A673 (cell line): Measurements from ENCODE around the gene DDI2. TPM values are rescaled to one million over a fixed set of nuclear protein-coding genes. Genes with fewer than 3 reads are reported as not detected.
"Not testable (repeated sequence)": the region's sequence is repeated elsewhere in the genome, so short reads cannot be mapped to it uniquely, and the experiment has no call there.

Source experiments
- BruUV-seq: library from RNA; stranded (reverse); fragments of 400-500 nt; replicated peaks from 2 replicates; lab custom pipeline; 2021; lab: Mats Ljungman, UMichigan
- CTCF ChIA-PET: fragments of 300-600 bp; sonication (Branson Sonifier 250); formaldehyde crosslinking; loops from one replicate; lab custom pipeline; 2022; ENCODE audit warnings: antibody characterized with exemption; lab: Charles Lee
- POLR2A ChIA-PET: fragments of 300-600 bp; sonication (Branson Sonifier 250); formaldehyde crosslinking; loops from one replicate; lab custom pipeline; 2022; ENCODE audit warnings: antibody characterized with exemption; ENCODE audit not compliant: low non-redundant PET; lab: Charles Lee
- DNase-seq: peaks from one replicate; pipeline ENCODE4 v3.0.0-alpha.2; 2015; ENCODE audit warnings: low spot score
- H3K27ac ChIP-seq: fragments of 200-600 bp; sonication (generic); 2 replicates; pipeline ENCODE4 v1.5.1; 2016; ENCODE audit warnings: mixed run types, low read depth, mild to moderate bottlenecking, mixed read lengths, antibody characterized with exemption, low read length; ENCODE audit not compliant: poor library complexity, severe bottlenecking
- H3K27me3 ChIP-seq: fragments of 200-600 bp; sonication (generic); replicated peaks from 2 replicates; pipeline ENCODE4 v1.6.1; 2017; ENCODE audit warnings: mixed run types, low read depth, mild to moderate bottlenecking, mixed read lengths, antibody characterized with exemption, low read length; ENCODE audit not compliant: insufficient read depth, poor library complexity
- H3K36me3 ChIP-seq: fragments of 200-600 bp; sonication (generic); 2 replicates; pipeline ENCODE4 v1.6.1; 2016; ENCODE audit warnings: mixed run types, mild to moderate bottlenecking, mixed read lengths, antibody characterized with exemption, low read length; ENCODE audit not compliant: insufficient read depth, poor library complexity, severe bottlenecking
- H3K4me1 ChIP-seq: fragments of 200-600 bp; sonication (generic); 2 replicates; pipeline ENCODE4 v1.6.1; 2017; ENCODE audit warnings: mixed run types, mild to moderate bottlenecking, mixed read lengths, antibody characterized with exemption, low read length; ENCODE audit not compliant: insufficient read depth, poor library complexity, severe bottlenecking
- H3K4me3 ChIP-seq: fragments of 200-600 bp; sonication (generic); 2 replicates; pipeline ENCODE4 v1.5.1; 2016; ENCODE audit warnings: low read depth, mixed run types, mild to moderate bottlenecking, mixed read lengths, low read length; ENCODE audit not compliant: poor library complexity, severe bottlenecking
- H3K9me3 ChIP-seq: fragments of 200-600 bp; sonication (generic); 2 replicates; pipeline ENCODE4 v1.6.1; 2016; ENCODE audit warnings: mixed run types, low read depth, mild to moderate bottlenecking, mixed read lengths, antibody characterized with exemption, low read length; ENCODE audit not compliant: poor library complexity, severe bottlenecking
- CTCF ChIP-seq: fragments of 300-800, 200-600 bp; sonication (generic); conservative IDR thresholded peaks from 2 replicates; pipeline ENCODE4 v1.5.1; 2017; ENCODE audit warnings: low read depth, mild to moderate bottlenecking, antibody characterized with exemption, low read length, moderate library complexity, mixed read lengths
- EZH2 ChIP-seq: fragments of 200-600 bp; sonication (generic); IDR thresholded peaks from 2 replicates; pipeline ENCODE4 v1.6.1; 2017; ENCODE audit warnings: borderline replicate concordance, low read depth, mild to moderate bottlenecking, mixed read lengths, antibody characterized with exemption, low read length; ENCODE audit not compliant: poor library complexity, severe bottlenecking
- intact Hi-C: fragments of 100-400 bp; cut with micrococcal nuclease; formaldehyde crosslinking; loops from one replicate; pipeline ENCODE4 v1.10.0; 2022; ENCODE audit not compliant: unreplicated experiment
- total RNA-seq: library from RNA; stranded (reverse); gene quantifications from 2 replicates; pipeline ENCODE4 v1.2.3, GENCODE V29; 2021

The DDI2 gene
- total RNA-seq, 1 experiment from 2014 or later = 41.3 TPM

GRCh38 chr1:15603050-15603965 lies 13.9 kb upstream of the DDI2 start:
- TF ChIP-seq EZH2 = no peak
- TF ChIP-seq CTCF = no peak
- H3K4me1 ChIP-seq = peaks cover 11% of the 10 kb centered on the region
- H3K4me3 ChIP-seq = peak overlapping the region; percentile 61
- ChIA-PET CTCF (interaction anchor here (0.7 kb wide), 1 partner anchor 9 kb away, joined by 10 read pairs; no protein-coding TSS in a partner anchor), POLR2A (interaction anchor here (0.5 to 0.6 kb wide), 3 partner anchors 11 to 41 kb away, joined by 5 to 13 read pairs (median 7); no protein-coding TSS in a partner anchor)
- no peaks in the 10 kb centered on the region for H3K9me3 ChIP-seq
- DNase-seq = peak; percentile 98
- BruUV-seq = no TSS peak
- no peaks in the 10 kb centered on the region for H3K27me3 ChIP-seq
- no peaks in the 10 kb centered on the region for H3K36me3 ChIP-seq
- intact Hi-C loops = no loop called here
- peak overlapping the region; percentile 25 for H3K27ac ChIP-seq

- H3K27ac ChIP-seq, DNase-seq, intact Hi-C loops, H3K9me3 ChIP-seq, H3K4me1 ChIP-seq, BruUV-seq, H3K27me3 ChIP-seq, H3K36me3 ChIP-seq: not testable (repeated sequence)
- CTCF ChIA-PET = interaction anchor here (0.7 kb wide), 1 partner anchor 10 kb away, joined by 10 read pairs; no protein-coding TSS in a partner anchor
- H3K4me3 ChIP-seq = peak overlapping the region; percentile 61
- POLR2A ChIA-PET = interaction anchor here (0.5 to 0.6 kb wide), 2 partner anchors 16 to 41 kb away, joined by 5 to 7 read pairs; no protein-coding TSS in a partner anchor
Observed at GRCh38 chr1:15603966-15604282, 13.3 kb upstream of the DDI2 start.

GRCh38 chr1:15604400-15604799 lies 12.9 kb upstream of the DDI2 start:
- H3K9me3 ChIP-seq, intact Hi-C loops, H3K36me3 ChIP-seq, DNase-seq, POLR2A ChIA-PET, BruUV-seq, H3K27me3 ChIP-seq, H3K4me1 ChIP-seq, CTCF ChIA-PET, H3K4me3 ChIP-seq, H3K27ac ChIP-seq: not testable (repeated sequence)
